ENCODE measurements around the gene GHR. TPM values are rescaled to one million over a fixed set of nuclear protein-coding genes. Genes with fewer than 3 reads are reported as not detected.

The GHR gene
- total RNA-seq, 1 donor from 2014 or later: 0.17 TPM

DNA sequence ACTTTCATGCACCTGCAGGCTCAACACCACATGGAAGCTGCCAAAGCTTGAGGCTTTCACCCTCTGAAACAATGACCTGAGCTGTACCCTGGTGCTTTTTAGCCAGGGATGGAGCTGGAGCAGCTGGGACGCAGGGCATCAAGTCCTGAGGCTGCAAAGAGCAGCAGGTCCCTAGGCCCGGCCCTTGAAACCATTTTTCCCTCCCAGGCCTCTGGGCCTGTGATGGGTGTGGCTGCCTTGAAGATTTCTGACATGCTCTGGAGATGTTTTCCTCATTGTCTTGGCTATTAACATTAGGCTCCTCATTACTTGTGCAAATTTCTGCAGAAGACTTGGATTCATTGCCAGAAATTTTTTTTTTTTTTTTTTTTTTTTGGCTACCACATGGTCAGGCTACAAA lies 30.3 kb upstream of the GHR start:
- TF ChIP-seq, protein P1, sequence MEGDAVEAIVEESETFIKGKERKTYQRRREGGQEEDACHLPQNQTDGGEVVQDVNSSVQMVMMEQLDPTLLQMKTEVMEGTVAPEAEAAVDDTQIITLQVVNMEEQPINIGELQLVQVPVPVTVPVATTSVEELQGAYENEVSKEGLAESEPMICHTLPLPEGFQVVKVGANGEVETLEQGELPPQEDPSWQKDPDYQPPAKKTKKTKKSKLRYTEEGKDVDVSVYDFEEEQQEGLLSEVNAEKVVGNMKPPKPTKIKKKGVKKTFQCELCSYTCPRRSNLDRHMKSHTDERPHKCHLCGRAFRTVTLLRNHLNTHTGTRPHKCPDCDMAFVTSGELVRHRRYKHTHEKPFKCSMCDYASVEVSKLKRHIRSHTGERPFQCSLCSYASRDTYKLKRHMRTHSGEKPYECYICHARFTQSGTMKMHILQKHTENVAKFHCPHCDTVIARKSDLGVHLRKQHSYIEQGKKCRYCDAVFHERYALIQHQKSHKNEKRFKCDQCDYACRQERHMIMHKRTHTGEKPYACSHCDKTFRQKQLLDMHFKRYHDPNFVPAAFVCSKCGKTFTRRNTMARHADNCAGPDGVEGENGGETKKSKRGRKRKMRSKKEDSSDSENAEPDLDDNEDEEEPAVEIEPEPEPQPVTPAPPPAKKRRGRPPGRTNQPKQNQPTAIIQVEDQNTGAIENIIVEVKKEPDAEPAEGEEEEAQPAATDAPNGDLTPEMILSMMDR (conservative IDR thresholded peaks at IDR 0.05; ENCODE audit: low read depth, low read length): no peak

GRCh38 chr5:42396111-42396510 lies 27.1 kb upstream of the GHR start:
- no peak overlapping the region for H3K4me3 ChIP-seq (ENCODE audit: low read depth, low read length)
- DNase-seq (ENCODE audit: low read depth): no peak
- TF ChIP-seq, protein P1 (conservative IDR thresholded peaks at IDR 0.05; ENCODE audit: low read depth, low read length): no peak

More for the DNA sequence above, 30.3 kb upstream of the GHR start:
- H3K4me3 ChIP-seq (ENCODE audit: low read depth, low read length): no peak overlapping the region
- no peak for DNase-seq (ENCODE audit: low read depth)

- no peak overlapping the region for H3K4me3 ChIP-seq (ENCODE audit: low read depth, low read length)
- TF ChIP-seq, protein P1 (conservative IDR thresholded peaks at IDR 0.05; ENCODE audit: low read depth, low read length): no peak
- no peak for DNase-seq (ENCODE audit: low read depth)
These were observed 26.0 kb upstream of the GHR start for GRCh38 chr5:42397267-42397666.

GRCh38 chr5:42399702-42400101 lies 23.5 kb upstream of the GHR start:
- H3K4me3 ChIP-seq (ENCODE audit: low read depth, low read length): no peak overlapping the region
- TF ChIP-seq, protein P1 (conservative IDR thresholded peaks at IDR 0.05; ENCODE audit: low read depth, low read length): no peak
- no peak for DNase-seq (ENCODE audit: low read depth)

GRCh38 chr5:42400474-42400873 lies 22.8 kb upstream of the GHR start:
- TF ChIP-seq, protein P1 (conservative IDR thresholded peaks at IDR 0.05; ENCODE audit: low read depth, low read length): no peak
- no peak overlapping the region for H3K4me3 ChIP-seq (ENCODE audit: low read depth, low read length)
- DNase-seq (ENCODE audit: low read depth): no peak

DNA sequence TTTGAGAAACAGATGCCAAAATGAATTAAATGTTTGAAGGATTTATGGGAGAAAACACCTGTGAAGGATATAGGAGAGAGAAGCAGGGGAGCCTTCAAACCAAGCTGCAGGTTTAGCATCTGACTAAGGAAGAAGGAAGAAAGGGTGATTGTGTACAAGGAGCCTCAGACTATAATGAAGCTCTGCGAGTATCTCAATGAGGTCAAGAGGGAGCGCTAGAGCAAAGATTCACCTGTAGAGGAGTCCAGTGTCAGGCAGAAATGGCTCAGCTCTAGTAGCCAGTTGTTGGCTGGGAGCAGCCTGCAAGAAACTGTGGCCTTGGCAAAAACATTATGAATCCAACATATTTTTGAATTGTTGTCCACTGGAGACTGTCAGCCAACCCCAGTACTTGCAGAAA lies 20.0 kb upstream of the GHR start:
- TF ChIP-seq, protein P1 (conservative IDR thresholded peaks at IDR 0.05; ENCODE audit: low read depth, low read length): no peak

DNA sequence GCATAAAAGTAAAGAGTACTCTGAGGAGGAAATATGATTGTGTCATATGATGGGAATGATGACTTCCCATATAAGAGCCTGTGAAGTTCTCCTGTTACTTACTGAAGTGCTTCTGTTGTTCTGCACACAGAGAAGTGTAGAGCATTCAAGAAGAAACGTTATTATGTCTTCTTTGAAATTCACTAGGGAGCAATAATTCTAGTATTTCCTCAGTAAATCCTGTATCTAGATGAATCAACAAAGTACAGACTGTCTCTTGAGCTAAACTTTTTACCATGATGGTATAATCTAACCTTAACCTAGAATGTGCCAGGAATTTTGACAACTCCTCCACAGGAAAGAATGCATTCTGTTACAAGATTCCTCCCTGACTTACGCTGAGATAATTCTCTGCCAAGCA lies 18.9 kb upstream of the GHR start:
- H3K4me3 ChIP-seq (ENCODE audit: low read depth, low read length): no peak overlapping the region
- TF ChIP-seq, protein P1 (conservative IDR thresholded peaks at IDR 0.05; ENCODE audit: low read depth, low read length): no peak
- DNase-seq (ENCODE audit: low read depth): no peak

More for the DNA sequence above, 20.0 kb upstream of the GHR start:
- no peak for DNase-seq (ENCODE audit: low read depth)
- H3K4me3 ChIP-seq (ENCODE audit: low read depth, low read length): no peak overlapping the region
